GM10248 (cell line): ENCODE data around the gene ATP8B2.
"Not testable (repeated sequence)": the region's sequence is repeated elsewhere in the genome, so short reads cannot be mapped to it uniquely, and the experiment has no call there.

Source experiments
- CTCF ChIA-PET: fragments of 300-600 bp; sonication (Branson Sonifier 250); formaldehyde crosslinking; extraction: SDS; loops from one replicate; lab custom pipeline; 2021; ENCODE audit warnings: antibody characterized with exemption; lab: Yijun Ruan, JAX
- POLR2A ChIA-PET: fragments of 350-650 bp; sonication (Branson Sonifier 250); formaldehyde crosslinking; extraction: SDS; loops from one replicate; lab custom pipeline; 2020; ENCODE audit warnings: antibody characterized with exemption; lab: Yijun Ruan, JAX
- DNase-seq: peaks from one replicate; pipeline ENCODE4 v3.0.0; 2012; ENCODE audit errors: extremely low spot score
- CTCF ChIP-seq: IDR thresholded peaks from 2 replicates; pipeline ENCODE4 v1.5.1; 2012; ENCODE audit warnings: mild to moderate bottlenecking, low read depth; ENCODE audit errors: extremely low read depth, missing control alignments, control extremely low read depth

The ATP8B2 gene

DNA sequence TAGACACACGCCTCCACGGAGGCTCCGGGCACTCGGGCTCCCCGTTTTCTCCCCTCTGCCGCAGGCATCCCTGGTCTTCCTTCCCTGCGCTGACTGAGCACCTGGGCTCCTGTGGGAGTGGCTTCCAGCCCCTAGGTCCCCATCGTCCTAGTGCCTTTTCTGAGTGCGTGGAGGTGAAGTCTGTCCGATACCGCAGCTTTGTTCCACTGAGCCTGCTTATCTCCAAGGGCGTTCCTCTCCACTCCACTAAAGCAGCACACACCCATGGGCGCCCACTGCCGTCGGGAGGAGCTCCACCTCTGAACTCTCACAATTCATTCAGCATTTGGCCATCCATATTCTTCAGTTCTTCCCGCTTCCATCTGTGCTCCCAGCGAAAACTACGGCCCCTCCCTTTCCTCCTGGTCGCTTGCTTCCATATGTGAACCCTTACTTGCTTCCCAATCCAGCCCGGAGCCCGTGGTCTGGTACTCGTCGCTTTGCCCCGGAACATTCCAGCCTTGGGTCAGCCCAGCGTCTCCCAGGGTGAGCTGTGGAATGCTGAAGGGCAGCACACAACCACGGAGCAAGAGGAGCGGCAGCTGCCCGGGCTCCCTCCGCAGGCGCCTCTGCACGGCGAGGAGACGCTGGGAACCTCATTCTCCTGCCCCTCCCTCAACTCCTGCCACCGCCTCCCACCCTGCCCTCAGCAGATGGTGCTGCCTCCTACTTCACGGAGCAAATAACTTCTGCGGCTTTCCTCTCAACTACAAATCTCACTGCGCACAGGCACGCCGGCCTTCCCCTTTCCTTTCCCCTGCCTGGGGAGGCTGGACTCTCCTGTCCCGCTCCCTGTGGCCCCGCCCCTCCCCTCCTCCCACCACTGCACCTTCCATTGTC is 27.5 kb downstream of the ATP8B2 start:
- ChIA-PET POLR2A (interaction anchor here (0.6 kb wide), 1 partner anchor 110 kb away, joined by 3 read pairs; no protein-coding TSS in a partner anchor), CTCF (interaction anchor here (0.9 to 13.8 kb wide), 10 partner anchors 10 to 194 kb away, joined by 3 to 211 read pairs (median 4); partner anchors contain the start of genes ATP8B2 and HAX1)
- TF ChIP-seq CTCF: peak; percentile 22
- peak; percentile 60 for DNase-seq

DNA sequence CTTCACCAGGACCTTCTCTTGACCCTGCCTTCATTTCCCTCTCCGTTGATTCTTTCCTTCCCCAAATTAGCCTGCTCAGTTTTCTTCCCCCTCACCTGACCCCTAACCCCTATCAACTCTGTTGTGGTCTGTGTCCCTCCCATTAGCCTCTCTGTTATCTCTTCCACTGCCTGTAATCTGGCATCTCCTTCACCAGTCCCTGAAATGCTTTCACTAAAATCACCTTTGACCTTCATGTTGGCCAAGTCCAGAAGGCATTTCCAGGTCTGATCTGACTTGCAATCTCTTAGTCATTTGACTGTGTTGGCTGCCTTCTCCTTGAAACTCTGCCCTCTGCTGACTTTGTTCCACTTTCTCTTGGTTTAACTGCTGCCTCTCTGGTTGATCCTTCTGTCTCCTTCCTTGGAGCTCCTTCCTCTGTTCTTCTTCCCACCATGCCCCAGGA is 28.2 kb downstream of the ATP8B2 start:
- TF ChIP-seq CTCF: peak; percentile 31
- peak; percentile 58 for DNase-seq
- ChIA-PET CTCF (interaction anchor here (0.9 to 13.8 kb wide), 9 partner anchors 11 to 154 kb away, joined by 3 to 211 read pairs (median 4); partner anchors contain the start of genes ATP8B2 and HAX1), POLR2A (interaction anchor here (0.6 kb wide), 1 partner anchor 110 kb away, joined by 3 read pairs; no protein-coding TSS in a partner anchor)

- ChIA-PET POLR2A (no interaction called here), CTCF (interaction anchor here (0.9 to 13.8 kb wide), 6 partner anchors 23 to 117 kb away, joined by 3 to 211 read pairs (median 4); partner anchors contain the start of genes ATP8B2 and HAX1)
- peak; percentile 4 for DNase-seq
- no peak for TF ChIP-seq CTCF
Observed at GRCh38 chr1:154353966-154354365, 28.6 kb downstream of the ATP8B2 start.

GRCh38 chr1:154358519-154358918 is 33.2 kb downstream of the ATP8B2 start:
- ChIA-PET POLR2A (no interaction called here), CTCF (interaction anchor here (3.2 kb wide), 1 partner anchor 23 kb away, joined by 10 read pairs; no protein-coding TSS in a partner anchor)
- no peak for TF ChIP-seq CTCF
- DNase-seq: no peak

GRCh38 chr1:154360288-154360687 is 35.0 kb downstream of the ATP8B2 start:
- ChIA-PET CTCF (interaction anchor here (0.8 to 2.5 kb wide), 5 partner anchors 11 to 46 kb away, joined by 3 to 19 read pairs (median 4); no protein-coding TSS in a partner anchor), POLR2A (no interaction called here)
- no peak for TF ChIP-seq CTCF
- DNase-seq: no peak

- CTCF ChIA-PET: interaction anchor here (0.7 to 2.5 kb wide), 6 partner anchors 12 to 45 kb away, joined by 3 to 19 read pairs (median 4); no protein-coding TSS in a partner anchor
- DNase-seq, POLR2A ChIA-PET: not testable (repeated sequence)
Observed at GRCh38 chr1:154360881-154361280, 35.6 kb downstream of the ATP8B2 start.
